GM19023 (cell line): ENCODE measurements around the gene MTTP.
"Not testable (repeated sequence)": the region's sequence is repeated elsewhere in the genome, so short reads cannot be mapped to it uniquely, and the experiment has no call there.

Experiments used
- ATAC-seq: cut with Tn5 transposase; IDR thresholded peaks from one replicate; pipeline ENCODE4 v1.9.1; 2021; ENCODE audit warnings: mild to moderate bottlenecking, moderate library complexity; ENCODE audit not compliant: unreplicated experiment

Gene MTTP

GRCh38 chr4:99574530-99575324 lies at the start of gene MTTP:
TSS of gene MTTP (plus strand) at chr4:99574824. CDS start at chr4:99574910, 86 bp downstream.
- peak; percentile 77 for ATAC-seq

- ATAC-seq: no peak
These were observed 45.4 kb upstream of the MTTP start for GRCh38 chr4:99529228-99529627.

GRCh38 chr4:99529956-99530355 lies 44.7 kb upstream of the MTTP start:
- no peak for ATAC-seq

GRCh38 chr4:99534699-99535098 lies 39.9 kb upstream of the MTTP start:
- not testable (repeated sequence) for ATAC-seq

GRCh38 chr4:99536271-99536670 lies 38.4 kb upstream of the MTTP start:
- ATAC-seq: no peak

GRCh38 chr4:99536848-99537247 lies 37.8 kb upstream of the MTTP start:
- no peak for ATAC-seq

GRCh38 chr4:99537674-99538073 lies 37.0 kb upstream of the MTTP start:
- ATAC-seq: no peak

GRCh38 chr4:99540277-99540939 lies 34.2 kb upstream of the MTTP start:
- ATAC-seq: no peak

- no peak for ATAC-seq
These were observed 21.8 kb upstream of the MTTP start for GRCh38 chr4:99552872-99553271.

GRCh38 chr4:99563310-99564186 lies 11.1 kb upstream of the MTTP start, which contains the start of gene TRMT10A:
TSS of gene TRMT10A (minus strand) at chr4:99564039. CDS start at chr4:99559338, 4,701 bp downstream.
- peak; percentile 97 for ATAC-seq

- ATAC-seq: no peak
These were observed 9.7 kb upstream of the MTTP start for GRCh38 chr4:99564921-99565320.

- ATAC-seq: no peak
These were observed 2.7 kb upstream of the MTTP start for GRCh38 chr4:99571883-99572282.

GRCh38 chr4:99572527-99573240 lies 1.9 kb upstream of the MTTP start:
- ATAC-seq: no peak

- no peak for ATAC-seq
These were observed 772 bp upstream of the MTTP start for GRCh38 chr4:99573735-99574368.

- no peak for ATAC-seq
These were observed 4.1 kb downstream of the MTTP start for GRCh38 chr4:99578714-99579113.

- ATAC-seq: no peak
These were observed 10.9 kb downstream of the MTTP start for GRCh38 chr4:99585516-99585915.

- no peak for ATAC-seq
These were observed 11.7 kb downstream of the MTTP start for GRCh38 chr4:99586322-99586721.

GRCh38 chr4:99586797-99587196 lies 12.2 kb downstream of the MTTP start:
- ATAC-seq: no peak

GRCh38 chr4:99587309-99587708 lies 12.7 kb downstream of the MTTP start:
- ATAC-seq: no peak

GRCh38 chr4:99587803-99588202 lies 13.2 kb downstream of the MTTP start:
- ATAC-seq: no peak
